AG10803 (cell line): ENCODE data around the gene PNMA1.

Experiments used
- DNase-seq: peaks from one replicate; pipeline ENCODE4 v3.0.0; 2010; ENCODE audit warnings: low read depth
- H3K4me3 ChIP-seq: 2 replicates; pipeline ENCODE4 v1.5.1; 2011; ENCODE audit warnings: mild to moderate bottlenecking, low read length, control low read depth
- CTCF ChIP-seq: conservative IDR thresholded peaks from 2 replicates; pipeline ENCODE4 v1.5.1; 2011; ENCODE audit warnings: mild to moderate bottlenecking, low read length, control low read depth, inconsistent platforms

Gene PNMA1

GRCh38 chr14:73713803-73714655 lies at the start of gene PNMA1:
Gene PNMA1, minus strand, starts transcription at chr14:73714384. Its CDS starts 745 bp downstream, at chr14:73713639.
- DNase-seq: peak; percentile 74
- no peak for TF ChIP-seq CTCF

GRCh38 chr14:73763396-73763795 lies 49.2 kb upstream of the PNMA1 start:
- no peak for TF ChIP-seq CTCF
- no peak for DNase-seq
- no peak overlapping the region for H3K4me3 ChIP-seq

More at GRCh38 chr14:73713803-73714655, at the start of gene PNMA1:
- peak within 1 kb of the TSS; percentile 88 for H3K4me3 ChIP-seq

GRCh38 chr14:73762375-73762822 lies 48.2 kb upstream of the PNMA1 start:
- H3K4me3 ChIP-seq: no peak overlapping the region
- no peak for DNase-seq
- TF ChIP-seq CTCF: no peak

- H3K4me3 ChIP-seq: no peak overlapping the region
- no peak for DNase-seq
Observed at GRCh38 chr14:73761618-73762355, 47.6 kb upstream of the PNMA1 start.

GRCh38 chr14:73760598-73761586 lies 46.7 kb upstream of the PNMA1 start:
- H3K4me3 ChIP-seq: peak overlapping the region; percentile 63
- TF ChIP-seq CTCF: no peak
- DNase-seq: no peak

More at GRCh38 chr14:73761618-73762355, 47.6 kb upstream of the PNMA1 start:
- TF ChIP-seq CTCF: no peak

- 0 out of 2 replicates have a peak, but pooled peaks have one; percentile 1 for TF ChIP-seq CTCF
- peak; percentile 99 for DNase-seq
- H3K4me3 ChIP-seq: peak overlapping the region; percentile 89
Observed at GRCh38 chr14:73759714-73760597, 45.8 kb upstream of the PNMA1 start.
